GM18867 (cell line): ENCODE results near the gene FAM53C.
A peak's percentile ranks its signal among the peaks of the same experiment; 100 is the strongest.
"Not testable (repeated sequence)": the region's sequence is repeated elsewhere in the genome, so short reads cannot be mapped to it uniquely, and the experiment has no call there.

ENCODE experiments used
- ATAC-seq: cut with Tn5 transposase; IDR thresholded peaks from one replicate; pipeline ENCODE4 v1.9.1; 2021; ENCODE audit warnings: mild to moderate bottlenecking, moderate library complexity; ENCODE audit not compliant: unreplicated experiment

Gene FAM53C

DNA sequence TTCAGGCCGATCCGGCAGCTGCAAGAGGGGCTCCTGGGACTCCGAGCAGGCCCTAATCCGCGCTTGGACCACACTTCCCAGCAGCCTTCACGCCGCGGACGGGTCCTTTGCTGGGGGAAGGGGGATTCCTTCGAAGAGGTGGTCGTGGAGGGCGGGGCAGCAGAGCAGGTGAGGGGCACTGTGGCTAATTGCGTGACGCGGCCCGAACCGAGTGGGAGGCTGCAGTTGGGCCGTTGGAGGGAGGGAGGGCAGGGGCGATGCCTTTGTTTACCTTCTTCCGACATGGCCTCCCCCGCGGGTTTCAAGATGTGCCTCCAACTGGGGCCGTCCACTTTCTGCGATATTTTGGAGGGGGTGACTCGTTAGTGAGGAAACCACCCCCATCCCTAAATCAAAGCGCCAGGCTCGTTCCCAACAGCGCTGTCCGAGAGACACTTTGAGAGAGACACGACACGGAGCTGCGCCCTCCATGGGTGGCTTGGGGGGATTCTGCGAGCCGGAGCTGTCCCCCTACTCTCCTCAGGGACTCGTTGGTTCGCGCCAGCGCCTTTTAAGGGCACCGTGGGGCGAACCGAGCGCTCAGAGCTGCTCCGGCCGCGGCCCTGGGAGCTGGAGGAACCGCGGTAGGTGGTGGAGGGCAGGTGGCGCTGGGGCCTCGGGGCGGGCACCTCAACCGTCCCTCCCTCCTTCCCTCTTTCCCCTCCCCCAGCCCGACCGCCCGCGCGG is at the start of gene FAM53C:
FAM53C (plus strand) TSS at position 582 of the 726 bp plus-strand sequence. CDS start 3,070 bp downstream, outside the sequence.
- ATAC-seq, result peak; percentile 83

DNA sequence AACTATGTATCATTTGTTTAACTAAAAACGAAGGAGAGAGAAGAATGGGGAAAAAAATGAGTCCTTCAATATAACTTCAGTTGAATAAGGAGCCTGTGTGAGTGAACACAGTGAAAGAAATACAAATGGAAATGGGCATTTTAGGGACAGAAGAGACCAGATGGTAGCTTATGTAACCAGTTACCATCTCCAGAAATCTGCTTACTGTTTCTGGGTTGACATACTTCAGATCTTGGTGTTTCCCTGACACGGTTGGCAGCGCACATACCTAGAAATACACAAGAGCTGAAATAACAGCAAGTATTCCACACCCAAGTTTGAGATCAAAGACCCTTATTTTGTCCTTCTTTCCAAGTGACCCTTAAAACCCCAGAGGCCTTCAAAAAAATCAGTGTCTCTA is 48.8 kb upstream of the FAM53C start:
- ATAC-seq, result no peak

DNA sequence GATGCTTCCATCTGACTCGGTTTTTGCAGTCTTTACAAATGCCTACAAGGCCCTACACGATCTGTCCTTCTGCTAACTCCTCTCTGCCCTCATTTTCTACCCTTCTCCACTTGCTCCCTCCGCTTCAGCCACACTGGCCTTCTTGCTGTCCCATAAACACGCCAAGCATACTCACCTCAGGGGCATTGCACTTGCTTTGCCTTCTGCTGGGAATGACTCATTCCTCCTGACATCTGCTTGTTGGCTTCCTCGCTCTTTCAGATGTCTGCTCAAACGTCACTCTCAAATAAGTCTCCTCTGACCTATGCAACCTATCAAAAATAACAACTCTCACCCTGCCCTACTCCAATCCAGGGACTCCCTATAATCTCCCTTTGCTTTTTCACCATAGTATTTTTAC is 34.7 kb upstream of the FAM53C start:
- no peak for ATAC-seq

DNA sequence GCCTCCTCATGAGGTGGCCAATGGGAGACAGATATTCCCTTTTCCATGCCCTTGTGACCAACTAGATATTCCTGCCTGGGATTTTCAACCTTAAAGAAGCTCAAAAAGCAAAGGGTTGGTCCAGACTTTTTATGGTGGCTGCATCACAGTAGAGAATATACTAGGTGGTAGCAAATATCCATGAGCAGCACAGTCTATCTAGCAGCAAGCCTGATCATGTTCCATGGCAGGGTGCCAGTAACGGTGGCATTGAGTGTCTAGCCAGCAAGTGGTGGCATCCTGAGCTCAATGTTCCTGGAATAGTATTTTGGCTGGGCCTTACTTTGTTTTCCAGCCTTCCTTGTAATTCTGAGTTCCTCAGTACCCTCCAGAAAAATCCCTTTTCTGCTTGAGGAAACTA is 32.3 kb upstream of the FAM53C start:
- no peak for ATAC-seq

DNA sequence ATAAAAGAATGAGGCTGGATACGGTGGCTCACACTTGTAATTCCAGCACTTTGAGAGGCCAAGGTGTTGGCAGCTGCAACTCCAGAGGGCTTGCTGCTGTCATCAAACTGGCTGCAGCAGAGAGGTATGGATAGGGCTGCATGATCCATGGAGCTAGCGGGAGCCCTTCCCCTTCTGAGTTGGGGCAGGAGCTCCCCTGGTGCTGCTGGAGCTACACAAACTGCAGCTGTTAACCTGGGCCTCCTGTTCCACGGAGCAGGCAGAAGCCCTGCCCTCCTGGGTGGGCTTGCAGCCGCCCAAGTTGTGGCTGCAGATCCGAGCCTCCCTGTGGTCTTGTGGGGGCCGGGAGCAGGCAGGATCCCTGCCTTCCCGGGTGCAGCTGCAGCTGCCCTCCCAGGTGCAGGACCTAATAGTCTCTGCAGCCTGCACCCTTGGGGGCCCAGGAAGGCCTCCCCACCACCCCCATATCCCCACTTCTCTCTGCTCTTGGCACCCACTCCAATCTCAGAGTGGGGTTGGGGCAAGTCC is 22.3 kb upstream of the FAM53C start:
- ATAC-seq, result no peak

DNA sequence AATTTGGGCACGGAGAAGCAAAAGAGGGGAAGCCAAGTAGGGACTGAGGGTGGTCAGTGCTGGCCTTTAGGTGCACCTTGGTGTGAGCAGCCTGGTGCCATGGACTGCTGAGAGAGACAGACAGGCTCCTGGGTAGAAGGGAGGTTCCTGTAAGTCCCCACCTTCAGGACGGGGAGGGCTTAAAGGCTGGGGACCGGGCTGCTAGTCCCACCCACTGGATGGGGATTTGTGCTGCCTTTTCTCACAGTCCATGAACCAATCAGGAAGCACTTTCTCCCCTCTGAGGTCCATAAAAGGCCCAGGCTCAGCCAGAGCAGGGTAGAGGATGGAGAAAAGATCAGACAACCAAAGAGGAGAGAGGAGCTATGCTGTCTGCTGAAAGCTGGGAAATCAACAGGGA is 21.7 kb upstream of the FAM53C start:
- no peak for ATAC-seq

DNA sequence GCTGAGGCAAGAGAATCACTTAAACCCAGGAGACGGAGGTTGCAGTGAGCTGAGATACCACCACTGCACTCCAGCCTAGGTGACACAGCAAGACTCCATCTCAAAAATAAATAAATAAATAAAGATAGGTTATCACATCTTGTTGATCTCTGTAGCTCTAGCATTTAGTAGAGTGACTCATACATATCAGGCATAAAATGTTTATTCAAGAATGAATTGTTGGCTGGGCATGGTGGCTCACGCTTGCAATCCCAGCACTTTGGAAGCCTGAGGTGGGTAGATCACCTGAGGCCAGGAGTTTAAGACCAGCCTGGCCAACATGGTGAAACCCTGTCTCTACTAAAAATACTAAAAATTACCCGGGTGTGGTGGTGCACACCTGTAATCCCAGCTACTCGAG is 19.9 kb upstream of the FAM53C start:
- ATAC-seq, result not testable (repeated sequence)

DNA sequence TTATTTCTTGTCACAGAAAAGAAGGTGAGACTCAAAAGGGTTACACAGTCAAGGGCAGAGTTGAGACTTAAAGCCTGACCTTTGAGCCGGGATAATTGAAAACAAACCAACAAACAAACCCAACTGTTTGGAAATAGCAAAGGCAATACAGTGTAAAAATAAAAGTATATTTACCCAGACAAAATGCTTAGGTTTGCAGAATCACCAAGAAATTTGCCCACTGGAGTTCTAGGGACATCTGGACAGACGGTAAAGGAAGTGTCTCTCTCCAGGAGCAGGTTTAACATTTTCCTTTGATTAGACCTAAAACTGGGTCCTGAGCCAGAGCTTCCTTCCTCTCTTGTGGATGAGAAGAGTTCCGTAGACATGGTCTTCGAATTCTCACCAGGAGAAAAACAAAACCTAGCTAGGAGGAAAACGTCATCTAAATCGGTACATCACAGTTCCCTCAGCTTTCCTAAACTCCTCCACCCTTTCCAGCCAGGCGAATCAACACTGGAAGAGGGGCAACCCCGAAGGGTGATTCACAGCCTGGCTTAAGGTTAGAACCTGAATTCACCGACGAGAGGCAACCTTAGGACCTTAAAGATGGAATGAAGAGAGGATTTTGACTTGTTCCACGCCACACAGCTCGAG is 7.1 kb upstream of the FAM53C start:
- ATAC-seq, result no peak

DNA sequence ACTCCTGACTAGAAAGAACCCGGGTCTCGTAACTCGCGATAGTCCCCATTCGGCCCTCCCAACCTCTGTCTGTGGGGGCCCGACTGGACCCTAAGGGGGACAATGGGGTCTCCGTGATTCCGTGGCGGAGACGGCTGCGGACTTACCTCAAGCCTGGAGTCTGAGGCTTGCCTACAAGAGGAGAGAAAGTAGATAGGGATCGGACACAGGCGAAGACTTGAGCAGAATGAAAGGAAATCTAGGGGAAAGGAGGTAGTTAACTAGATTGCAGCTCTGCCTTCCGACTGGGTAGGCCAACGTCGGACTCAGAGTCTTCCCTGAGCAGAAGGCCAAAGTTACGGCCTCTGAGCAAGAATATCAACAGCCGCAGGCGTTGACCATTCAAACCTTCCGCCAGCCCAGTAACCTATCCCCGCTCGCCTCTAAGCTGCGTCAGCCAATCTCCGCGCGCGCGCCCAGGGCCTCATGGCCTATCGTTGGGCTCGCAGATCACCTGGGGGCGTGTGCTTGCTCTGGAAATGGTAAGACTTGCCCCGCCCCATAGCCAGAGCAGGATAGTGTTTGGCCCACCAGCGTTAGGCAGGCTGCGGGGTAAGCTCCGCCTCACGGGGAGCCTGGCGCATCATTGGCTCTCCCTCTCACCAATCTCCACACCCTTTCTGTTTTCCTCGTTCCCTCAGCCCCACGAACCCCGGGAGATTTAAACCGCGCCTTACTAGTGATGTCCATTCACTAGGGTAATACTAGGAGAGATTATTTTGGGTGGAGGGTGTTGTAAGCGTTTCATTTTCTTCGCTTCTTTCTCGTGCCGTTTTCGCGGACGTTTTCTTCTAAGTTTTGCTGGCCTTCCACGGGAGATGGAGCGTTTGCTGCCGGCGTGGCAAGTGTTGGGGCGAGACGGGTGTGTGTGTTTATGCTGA is 6.4 kb upstream of the FAM53C start, which contains the start of gene CDC25C:
CDC25C (minus strand) TSS at position 356 of the 920 bp plus-strand sequence. CDS start 624 bp downstream, outside the sequence.
- ATAC-seq, result peak; percentile 98

DNA sequence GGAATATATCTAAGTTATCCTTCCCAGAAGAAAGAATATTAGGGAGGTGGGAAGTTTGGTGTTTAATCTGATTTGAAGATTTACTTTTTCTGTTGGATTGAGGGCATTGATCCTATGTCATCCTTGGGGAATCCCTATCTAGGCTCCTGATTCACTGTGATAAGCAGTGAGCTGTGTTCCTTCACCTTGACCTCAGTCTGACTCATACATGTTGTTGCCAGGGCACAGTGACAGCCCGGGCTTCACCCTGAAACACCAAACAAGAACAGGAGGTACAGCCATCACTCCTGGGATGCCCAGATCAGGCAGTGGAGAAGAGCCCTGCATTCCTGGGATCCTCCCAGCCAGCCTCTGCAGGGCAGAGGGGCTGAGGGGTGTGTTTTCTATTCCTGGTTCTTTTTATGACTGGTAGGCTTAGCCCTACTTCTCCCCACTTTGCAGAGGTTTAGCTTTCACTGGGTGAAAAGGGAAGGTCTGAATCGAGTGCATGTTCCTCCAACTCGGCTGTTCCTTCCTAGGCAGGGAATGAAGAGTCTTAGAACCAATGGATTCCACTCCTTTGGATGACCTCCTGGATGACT is 3.1 kb upstream of the FAM53C start:
- no peak for ATAC-seq

DNA sequence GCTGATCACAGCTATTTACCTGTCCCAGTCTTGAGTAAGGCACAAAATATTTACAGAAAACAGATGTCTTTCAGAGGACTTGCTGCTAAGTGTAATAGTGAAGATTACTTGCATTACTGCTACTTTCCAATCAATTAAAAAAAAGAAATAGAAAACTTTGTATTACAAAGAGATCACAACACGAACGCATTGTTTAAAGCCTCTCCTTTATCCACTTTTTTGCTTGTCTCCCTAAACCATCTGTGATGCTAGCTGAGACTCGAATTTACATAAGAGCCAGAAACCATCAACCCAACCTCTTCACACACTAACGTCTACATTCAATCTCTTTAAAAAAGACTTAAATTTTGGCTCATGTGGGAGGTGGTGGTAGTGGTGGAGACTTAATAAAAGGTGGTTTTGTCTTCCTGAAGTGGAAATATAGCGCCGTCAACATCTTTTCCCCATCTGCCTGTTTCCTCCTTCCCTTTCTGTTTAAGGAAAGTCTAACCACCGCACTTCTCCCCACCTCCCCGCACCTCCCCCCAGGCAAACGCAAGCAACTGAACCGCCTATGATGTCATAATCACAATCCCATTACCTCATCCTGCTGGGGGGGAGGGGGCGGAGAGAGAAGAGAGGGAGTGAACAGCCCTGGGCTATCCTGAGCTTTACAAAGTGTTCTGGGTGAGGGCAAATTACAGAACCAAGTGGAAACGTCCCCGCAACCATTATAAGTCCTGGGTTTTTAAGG is 948 bp upstream of the FAM53C start:
- peak; percentile 28 for ATAC-seq

DNA sequence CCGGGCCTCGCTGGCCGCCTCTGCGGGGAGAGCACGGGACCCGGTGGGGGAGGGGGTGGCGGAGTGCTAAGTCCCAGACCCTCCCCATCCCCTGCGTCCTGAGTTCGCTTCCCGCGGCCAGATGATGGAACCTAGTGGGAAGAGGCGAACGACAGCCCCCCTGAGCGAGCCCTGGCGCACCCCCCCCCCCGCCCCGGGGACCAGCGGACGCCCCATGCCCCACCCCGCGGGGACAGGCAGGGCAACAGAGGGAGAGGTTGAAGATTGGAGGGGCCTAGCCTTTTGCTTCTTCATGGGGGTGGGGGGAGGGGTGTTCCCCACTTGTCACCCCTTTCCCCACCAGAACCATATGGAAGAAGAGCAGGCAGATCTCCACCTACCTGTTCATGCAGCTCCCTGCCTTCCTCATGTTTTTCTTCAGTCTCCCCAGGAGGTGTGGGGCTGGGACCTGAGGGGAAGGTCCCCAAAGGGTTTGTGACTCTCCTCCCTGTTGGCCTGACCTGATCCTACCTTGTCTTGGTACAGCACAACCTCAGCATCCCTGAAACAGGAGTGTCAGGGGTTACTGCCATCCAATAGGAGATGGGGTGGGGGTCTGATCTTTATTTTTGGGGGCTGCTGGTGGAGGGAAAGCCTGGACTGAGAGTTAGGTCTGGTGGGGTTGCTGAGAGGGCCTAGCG is 485 bp downstream of the FAM53C start:
- ATAC-seq, result no peak

DNA sequence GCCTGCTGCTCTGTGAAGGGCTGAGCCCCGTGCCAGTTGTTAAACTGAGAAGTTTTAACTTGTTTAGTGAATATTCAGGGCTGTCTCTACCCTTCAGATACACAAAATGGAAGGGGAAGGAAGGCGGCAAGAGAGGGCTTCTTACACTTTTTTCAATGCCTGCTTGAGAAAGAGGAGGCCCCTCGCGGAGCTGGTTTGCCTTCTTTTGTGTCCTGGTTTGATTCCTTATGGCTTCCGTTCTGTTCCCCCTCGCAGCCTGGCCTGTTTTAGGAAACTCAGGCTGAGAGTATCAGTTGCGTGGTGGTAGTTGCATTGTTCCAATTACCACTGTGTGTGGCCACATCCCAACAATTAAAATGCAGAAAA is 1.0 kb downstream of the FAM53C start:
- ATAC-seq, result no peak

DNA sequence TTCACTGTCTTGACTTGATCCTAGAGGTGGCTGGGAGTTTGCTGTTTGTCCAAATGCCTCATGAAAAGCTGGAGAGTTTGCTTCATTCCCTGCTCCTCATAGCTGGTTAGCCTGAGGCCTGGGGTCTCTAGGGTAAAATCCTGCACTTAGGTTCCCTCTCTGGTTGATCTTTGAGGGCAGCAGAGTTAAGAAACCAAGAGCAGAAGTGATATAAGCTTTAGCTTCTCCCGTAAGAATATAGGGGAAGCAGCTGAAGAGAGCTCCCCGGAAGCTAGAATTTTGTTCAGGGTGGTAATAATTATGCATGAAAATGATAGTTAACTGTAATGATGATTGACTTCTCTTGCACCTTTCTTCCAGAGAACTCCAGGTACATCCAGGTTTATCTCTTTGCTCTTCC is 1.4 kb downstream of the FAM53C start:
- no peak for ATAC-seq

DNA sequence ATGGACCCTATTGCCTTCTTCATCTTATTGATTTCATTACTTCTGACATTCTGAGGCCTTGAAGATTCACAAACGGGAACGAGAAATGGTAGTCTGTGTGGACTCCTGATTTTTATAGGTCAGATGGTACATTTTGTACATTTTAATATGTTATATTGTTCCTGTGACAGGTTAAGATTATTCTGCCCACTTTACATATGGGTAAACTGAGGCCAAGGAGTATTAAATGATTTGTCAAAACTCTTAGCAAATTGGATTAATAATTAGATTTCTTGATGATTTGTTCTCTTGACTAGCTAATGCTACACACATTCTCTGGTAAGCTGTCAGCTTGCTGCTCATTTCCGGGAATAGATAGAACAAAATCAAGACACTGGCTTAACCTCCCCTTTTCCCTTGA is 1.9 kb downstream of the FAM53C start:
- ATAC-seq, result no peak

DNA sequence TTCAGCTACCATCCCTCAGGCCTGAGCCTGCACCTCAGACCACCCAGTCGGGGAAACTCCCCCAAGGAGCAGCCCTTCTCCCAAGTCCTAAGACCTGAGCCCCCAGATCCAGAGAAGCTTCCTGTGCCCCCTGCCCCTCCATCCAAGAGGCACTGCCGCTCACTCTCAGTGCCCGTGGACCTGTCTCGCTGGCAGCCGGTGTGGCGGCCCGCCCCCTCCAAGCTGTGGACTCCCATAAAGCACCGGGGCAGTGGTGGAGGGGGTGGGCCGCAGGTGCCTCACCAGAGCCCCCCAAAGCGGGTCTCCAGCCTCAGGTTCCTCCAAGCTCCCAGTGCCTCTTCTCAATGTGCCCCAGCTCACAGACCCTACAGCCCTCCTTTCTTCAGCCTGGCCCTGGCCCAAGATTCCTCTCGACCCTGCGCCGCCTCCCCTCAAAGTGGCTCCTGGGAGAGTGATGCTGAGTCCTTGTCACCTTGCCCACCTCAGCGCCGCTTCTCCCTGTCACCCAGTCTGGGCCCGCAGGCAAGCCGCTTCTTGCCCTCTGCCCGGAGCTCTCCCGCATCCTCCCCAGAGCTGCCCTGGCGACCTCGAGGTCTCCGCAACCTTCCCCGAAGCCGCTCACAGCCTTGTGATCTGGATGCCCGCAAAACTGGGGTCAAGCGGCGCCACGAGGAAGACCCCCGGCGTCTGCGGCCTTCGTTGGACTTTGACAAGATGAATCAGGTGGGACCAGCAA is 7.0 kb downstream of the FAM53C start:
- no peak for ATAC-seq

DNA sequence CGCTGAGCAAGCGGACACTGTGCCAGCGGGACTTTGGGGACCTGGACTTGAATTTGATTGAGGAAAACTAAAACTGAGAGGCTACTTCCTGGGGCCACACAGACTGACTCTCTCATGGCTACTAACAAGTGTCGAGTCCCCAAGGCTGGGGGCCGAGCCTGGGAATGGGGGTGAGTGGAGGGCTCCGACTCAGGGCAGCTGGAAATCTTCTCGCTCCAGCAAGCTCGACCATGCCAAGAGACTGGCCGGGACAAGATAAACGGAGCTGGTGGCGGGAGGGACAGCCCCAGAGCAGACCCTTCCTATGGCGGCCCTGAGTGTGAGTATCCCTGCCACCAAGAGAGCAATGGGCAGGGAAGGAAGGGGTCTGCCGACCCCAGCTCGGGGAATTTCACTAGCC is 8.8 kb downstream of the FAM53C start:
- no peak for ATAC-seq

DNA sequence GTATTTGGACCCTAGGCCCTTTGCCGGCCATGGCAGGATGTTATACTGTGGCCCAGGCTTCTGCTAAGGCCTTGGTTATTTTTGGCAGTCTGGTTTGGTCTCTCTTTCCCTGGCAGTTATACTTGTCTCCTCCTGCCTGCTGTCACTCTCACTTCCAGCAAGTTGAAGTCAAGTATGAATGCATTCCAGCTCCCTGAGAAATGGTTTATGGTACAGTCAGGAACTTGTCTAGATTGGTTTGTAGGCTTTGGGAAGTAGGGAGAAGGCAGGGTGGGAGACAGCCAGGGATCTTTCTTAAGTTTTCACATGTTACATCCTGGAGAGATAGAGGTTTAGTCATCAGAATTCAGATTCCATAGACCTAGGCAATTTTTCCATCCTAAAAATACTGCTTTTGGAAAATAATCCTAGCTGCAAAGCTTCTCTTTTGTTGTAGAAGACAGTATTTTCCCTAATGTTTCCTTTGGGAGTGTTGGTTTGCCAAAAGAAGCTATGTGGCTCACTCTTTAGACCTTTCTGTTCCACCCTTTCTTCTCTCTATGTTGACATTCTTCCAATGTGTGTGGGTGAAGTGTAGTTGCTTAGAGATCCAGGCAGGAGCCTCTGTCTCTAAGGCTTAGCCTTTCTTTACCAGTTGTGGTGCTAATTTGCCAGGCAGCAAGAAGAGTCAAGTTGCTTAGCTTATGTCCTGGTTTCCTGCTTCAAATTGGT is 11.9 kb downstream of the FAM53C start:
- ATAC-seq, result no peak

DNA sequence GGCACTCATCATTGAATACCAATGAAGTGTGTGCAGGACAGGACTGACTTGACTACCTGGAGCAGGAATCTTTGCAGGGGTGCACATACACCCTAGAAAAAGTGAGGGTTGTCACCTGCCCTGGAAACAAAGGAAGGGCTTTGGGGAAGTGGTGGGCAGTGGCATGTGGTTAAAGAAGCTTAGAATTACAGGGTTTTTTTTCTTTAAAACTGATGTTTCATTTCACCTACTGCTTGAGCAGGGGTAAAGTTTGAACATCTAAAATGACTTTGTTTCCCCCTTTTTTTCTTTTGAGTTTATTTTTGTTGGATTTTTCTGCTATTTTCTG is 12.5 kb downstream of the FAM53C start:
- ATAC-seq, result no peak
